Medulla oblongata (tissue), 1 donor: Measurements from ENCODE around the gene TNC.

Experiments
- DNase-seq: peaks from one replicate; pipeline ENCODE4 v3.0.0-alpha.2; 2015; ENCODE audit errors: extremely low spot score

Gene TNC

DNA sequence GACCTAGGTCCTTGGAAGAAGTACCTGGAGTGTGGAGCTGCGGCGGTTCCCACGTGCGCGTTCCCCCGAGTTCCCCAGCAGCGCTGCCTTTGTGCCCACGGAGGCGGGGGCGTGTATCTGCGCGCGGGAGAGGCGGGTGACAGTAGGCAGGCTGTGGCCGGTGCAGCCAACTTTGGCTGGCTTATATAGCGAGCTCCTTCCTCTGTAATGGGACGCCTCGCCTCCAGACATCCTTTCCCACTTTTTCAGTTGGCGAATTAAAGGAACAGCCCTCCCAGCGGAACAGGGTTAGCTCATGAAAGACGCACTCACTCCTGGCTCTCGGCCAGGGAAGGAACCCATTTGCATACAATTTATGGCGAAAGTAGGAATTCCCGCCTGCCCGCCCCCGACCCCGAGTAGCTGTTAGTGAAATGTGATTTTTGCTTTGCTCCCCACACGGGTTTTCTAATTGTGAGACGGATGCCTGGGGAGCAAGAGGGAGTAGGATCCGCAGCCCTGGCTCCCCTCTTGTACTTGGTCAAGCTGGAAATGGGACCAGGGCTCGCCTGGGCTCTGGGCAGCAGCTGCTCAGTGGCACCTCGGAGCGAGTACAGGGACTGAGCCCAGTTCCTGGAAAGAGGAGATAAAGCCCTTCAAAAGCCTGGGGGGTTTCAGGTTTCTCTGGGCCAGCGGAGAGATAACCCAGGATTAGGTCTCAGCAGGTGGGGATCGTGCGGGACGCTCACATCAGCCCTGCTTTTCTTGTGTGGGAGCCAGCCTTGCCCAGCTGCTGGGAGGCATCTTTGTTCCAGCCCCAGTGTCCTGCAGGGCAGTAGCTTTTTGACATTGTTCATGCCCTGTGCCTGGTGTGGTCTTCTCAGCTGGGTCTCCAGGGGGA lies at the start of gene TNC:
TSS of gene TNC (minus strand) at position 159 of the 880 bp plus-strand sequence. CDS start 27,139 bp downstream, outside the sequence.
- DNase-seq = peak; percentile 58

DNA sequence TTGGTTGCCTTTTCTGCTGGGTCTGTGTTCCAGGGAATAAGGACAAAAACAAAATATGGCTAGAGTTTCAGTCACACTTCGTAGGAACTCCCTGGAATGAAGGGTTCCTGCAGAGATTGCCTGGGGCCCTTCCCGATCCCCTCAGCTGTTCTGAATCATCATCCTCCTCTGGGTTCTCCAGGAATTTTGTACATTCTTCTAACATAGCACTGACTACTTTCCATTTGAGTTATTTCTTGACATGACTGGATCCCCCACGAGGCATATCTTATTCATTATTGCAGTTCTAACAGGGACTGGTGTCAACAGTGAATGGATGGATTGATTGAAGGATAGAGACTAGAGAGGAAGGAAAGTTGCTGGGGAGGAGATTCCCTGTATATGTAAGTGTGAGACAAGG lies 49.2 kb upstream of the TNC start:
- no peak for DNase-seq

DNA sequence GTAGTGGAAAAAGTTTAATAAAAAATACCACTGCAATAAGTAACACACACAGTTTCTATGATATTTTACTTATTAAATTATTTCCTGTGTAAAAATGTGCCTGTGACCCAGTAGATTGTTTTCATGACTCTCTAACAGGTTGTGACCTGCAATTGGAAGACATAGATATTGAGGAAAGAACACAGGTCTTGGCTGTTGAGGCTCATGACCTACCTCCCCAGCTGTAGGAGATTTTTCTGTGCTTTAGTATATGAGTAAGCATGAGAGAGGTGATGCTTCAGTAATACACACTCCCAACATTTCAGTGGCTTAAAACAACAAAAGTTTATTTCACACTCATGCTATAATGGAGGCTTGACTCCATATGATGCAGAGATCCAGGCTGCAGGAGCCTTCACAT lies 47.3 kb upstream of the TNC start:
- DNase-seq = no peak

DNA sequence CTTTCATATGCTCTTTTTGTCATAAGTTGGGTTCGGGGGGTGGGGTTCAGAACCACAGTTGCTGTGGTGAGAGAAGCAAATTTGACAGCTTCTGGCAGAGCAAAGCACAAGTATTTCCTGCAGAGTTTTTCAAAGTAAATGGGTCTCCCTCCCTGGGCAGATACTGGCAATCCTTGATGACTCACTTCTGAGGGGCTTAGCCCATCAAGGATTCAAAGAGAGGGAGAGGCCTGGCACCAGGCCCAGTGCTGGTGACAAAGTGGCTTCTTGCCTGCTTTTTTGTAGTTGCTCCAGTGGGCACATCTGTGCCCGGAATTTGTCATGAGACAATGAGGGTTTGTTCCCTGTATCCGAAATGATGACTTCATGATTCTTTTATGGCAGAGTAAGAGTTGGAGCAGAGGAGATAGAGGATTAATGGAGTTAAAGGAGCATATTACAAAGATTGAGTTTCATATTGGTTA lies 46.6 kb upstream of the TNC start:
- peak; percentile 77 for DNase-seq

DNA sequence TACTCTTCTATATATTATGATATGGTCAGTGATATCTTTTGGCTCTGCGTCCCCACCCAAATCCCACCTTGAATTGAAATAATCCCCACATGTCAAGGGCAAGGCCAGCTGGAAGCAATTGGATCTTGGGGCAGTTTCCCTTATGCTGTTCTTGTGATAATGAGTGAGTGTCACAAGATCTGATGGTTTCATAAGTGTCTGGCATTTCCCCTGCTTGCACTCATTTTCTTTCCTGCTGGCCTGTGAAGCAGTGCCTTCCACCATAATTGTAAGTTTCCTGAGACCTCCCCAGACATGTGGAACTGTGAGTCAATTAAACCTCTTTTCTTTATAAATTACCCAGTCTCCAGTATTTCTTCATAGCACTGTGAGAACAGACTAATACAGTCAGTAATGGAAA lies 45.0 kb upstream of the TNC start:
- DNase-seq = no peak

DNA sequence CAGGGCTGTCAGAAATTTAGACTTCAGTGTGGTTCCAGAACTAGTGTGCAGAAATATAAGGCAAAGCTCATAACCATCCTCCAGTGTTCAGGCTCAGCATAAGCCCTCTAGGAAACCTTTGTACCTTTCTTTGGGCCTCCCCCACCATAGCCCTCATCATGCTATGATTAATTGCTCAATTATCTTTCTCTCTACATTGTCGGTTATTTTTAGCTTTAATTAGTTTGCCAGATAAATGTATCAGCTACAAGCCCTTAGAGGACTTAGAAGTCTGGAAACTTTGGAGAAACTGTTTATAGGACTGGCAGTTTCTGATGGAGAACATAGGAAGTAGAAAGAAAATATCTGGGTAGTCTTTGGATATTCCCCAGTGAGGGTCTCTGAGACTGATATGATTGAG lies 43.5 kb upstream of the TNC start:
- no peak for DNase-seq

DNA sequence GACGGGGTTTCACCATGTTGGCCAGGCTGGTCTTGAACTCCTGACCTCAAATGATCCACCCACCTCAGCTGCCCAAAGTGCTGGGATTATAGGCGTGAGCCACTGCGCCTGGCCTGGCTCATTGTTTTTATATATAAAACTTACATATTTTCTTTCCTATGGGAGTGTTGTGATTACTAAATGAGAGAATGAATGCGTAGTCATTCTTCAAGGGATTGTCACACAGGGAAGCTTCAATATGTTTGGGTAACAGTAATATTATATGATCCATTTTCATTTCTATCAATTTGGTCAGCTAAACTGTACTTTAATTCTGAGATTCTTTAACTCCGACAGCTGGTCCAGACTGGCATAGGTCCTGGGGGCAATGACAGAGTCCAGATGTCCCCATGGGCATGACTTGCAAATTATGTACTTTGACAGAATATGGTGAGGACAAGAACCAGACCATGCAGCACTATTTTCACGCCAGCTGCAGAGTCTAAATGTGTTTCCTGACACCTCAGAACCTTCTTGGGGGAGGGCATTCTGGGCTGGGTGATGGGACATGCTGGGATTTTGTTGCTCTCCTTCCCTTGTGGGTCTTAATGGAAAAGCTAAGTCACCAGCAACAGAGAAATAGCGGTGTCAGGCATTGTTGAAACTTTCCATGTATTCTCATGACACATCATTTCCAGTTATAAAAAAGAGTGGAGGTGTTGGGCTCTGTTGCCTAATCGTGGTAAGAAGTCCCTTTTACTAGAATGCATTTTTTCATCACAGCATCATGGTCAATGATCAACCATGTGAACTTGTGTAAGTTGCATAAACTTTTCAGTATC lies 40.9 kb upstream of the TNC start:
- DNase-seq = no peak

DNA sequence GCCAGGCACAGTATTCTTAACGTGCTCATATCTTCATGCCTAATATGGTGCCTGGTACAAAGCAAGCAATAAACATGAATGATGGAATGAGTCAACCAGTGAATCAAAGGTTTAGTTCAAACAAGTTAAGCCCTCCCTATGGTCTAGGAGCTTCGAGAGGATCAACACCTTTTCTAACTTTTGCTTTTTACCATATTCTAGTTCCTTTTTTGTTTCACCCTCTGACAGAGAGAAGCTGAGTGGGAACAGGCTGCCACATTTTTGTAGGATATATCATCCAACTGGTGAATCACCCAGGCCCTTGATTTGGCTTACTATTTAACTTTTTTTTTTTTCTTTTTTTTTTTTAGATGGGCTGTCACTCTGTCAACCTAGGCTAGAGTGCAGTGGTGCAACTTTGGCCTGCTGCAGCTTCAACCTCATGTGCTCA lies 39.3 kb upstream of the TNC start:
- DNase-seq = no peak

DNA sequence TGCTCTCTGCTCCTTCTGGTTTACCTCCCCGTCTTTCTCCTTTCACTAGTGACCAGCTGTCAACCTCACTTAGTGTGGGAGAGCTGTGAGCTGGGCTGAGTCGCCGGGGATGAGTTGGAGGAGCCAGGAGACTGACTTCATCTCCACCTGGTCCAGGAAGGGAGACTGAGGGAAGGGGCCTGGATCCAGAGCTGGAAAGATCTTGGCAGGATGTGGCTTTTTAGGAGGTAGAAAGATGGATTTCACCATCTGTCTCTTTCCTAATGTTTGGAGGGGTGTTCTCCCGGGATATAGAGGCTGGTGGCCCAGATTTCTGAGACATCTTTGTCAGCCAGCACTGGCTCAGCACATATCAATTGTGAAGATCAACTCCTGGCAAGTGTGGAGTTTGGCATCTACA lies 37.1 kb upstream of the TNC start:
- no peak for DNase-seq

DNA sequence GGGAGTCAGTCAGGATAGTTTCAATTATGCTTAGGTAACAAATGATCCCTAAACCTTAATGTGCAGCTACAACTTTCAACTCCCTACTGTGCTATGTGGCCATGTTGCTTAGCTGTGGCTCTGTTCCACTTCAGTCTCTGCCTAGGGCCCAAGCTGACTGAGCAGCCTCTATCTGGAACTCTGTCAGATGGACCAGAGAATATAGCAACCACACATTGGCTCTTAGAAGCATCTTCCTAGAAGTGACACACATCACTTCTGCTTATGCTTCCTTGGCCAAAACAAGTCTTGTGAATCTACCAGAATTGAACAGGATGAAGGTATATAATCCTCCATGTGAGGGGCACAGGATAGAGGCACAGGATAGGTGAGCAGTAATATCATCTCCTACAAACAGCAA lies 36.7 kb upstream of the TNC start:
- no peak for DNase-seq

DNA sequence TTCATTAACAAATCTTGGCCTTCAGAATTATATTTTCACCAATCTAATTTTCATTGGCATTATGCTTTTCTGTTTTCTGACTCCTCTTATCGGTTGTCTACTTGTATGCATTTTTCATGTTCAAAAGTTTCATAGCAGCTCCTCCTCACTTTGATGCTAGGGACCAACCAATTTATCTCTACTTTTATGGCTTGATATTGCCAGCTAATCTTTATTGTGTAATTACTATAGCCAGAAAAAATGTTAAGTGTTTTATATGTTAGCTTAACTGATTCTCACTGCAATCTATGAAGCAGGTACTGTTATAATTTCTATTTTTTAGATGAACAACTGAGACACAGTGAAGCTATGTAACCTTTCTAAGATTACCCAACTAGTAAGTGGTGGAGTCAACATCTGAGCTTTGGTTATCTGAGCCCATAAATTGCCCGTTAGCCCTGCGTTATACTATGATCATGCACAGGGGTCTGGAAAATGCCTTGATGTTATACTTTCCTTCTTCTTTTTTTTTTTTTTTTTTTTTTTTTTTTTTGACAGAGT lies 34.4 kb upstream of the TNC start:
- DNase-seq = no peak

DNA sequence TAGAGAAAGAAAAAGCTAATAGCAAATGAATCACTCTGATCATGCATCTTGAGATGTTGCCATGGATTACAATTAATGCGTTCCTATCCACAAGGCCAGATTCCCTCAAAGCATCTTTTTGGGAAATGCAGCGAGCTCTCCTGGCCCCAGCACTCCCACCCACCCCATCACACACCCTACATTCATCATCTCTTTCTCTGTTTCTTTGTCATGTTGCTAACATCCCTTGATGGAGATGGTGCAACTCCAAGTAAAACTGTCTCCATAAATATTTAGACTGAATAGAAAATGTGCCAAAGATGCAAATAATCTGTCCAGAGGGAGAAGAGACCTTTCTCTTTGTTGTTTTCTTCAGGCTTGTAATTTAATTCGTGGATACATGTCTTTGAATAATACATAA lies 30.8 kb upstream of the TNC start:
- DNase-seq = no peak

DNA sequence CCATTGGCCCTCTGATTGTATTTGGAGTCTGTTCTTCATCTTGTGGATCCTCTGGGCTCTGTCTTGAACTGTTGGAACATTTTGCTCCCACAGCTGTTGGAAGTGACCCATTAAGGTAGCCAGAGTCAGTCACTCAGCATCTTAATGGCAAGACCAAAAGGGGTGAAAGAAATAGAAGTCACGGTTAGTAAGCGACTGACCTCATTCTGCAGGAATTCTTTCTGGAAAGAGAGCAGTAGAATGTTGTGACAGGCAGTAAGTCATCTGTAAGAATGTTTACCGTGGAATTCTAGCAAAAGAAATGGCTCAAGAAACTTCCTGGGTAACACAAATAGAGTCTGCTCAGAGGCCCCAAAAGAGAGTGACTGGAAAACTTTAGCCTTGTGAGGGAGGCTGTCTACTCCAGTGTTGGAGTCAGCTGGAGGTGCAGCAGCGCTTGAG lies 28.6 kb upstream of the TNC start:
- no peak for DNase-seq

DNA sequence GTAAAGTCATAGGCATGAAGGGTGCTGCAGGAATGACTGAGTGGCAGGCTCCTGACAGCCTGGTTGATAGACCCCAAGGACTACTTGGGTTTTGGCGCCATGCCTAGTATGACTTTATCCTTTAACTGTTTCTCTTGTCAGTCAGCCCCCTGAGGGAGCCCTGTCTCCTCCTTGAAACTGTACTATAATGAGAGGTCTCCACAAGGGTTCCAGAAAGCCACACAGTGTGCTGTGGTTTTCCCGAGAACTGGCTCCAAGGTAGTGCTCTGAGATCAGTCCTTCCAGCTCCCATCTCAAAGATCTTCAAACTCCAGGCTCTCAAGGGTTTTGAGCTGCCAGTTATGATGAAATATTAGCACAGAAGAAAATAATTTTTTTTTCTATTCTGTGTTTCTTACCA lies 26.7 kb upstream of the TNC start:
- no peak for DNase-seq

DNA sequence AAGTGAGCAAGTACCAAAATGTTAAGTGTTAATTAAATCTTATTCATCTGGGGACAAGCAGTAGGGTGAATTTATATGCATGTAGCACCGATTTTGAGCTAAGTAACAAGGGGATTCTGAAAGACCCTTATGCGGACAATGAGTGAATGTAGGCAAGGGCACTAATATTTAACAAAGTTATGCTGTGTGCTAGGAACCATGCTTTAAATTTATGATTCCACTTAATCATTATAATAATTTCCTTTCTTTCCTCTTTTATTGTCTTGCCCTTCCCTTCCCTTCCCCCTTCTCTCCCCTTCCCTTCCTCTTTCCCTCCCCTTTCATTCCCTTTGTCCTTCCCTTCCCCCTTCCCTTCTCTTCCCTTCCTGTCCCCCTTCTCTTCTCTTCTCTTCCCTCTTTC lies 25.7 kb upstream of the TNC start:
- DNase-seq = no peak

DNA sequence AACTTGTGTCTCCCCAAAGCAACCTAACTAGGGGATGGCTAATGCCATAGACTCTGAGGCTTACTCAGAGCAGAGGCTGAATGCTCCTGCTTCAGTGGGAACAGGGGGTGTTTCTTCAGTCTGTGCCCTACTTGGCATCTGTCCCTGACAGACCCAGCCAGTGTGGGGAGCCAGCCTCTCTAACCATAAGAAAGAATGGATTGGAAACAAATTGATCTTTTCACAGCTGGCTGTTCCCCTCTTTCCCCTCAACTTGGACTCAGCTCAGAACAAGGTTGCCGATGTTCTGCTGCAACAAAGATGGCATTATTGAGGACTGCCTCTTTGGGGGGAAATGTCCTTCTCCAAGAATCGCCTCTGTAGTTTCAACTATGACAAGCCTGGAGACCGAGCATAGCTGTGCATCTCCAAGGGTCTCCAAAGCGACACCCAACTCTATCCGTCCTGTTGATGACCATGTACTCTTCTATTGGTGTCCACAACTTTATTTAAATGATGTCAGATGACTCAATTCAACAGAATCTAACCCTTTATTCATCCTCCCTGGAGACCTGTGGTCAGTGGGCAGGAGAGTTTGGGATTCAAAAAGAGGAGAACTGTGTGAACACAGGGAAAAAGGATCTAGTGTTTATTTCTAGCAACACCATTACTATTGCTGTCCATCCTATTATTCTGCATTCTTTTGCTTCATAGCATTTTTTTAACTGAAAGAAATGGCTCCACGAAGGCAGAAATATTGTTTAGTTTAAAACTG lies 24.7 kb upstream of the TNC start:
- DNase-seq = peak; percentile 78

DNA sequence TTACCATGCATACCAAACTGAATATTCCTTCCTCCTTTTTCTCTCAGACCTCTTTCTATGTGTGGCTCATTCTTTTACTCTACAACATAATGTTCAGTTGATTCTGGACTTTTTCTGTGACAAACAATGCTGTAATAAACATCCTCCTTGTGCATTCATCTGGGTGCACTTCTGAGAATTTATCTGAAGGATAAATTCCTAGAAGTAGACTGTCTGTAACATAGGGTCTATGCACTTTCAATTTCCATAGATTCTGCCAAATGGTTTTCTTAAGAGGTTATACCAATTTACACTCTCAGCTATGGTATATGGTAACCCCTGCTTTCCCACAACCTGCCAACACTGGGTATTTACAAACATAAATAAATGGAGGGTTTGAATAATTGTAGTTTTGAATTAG lies 24.1 kb upstream of the TNC start:
- DNase-seq = no peak

DNA sequence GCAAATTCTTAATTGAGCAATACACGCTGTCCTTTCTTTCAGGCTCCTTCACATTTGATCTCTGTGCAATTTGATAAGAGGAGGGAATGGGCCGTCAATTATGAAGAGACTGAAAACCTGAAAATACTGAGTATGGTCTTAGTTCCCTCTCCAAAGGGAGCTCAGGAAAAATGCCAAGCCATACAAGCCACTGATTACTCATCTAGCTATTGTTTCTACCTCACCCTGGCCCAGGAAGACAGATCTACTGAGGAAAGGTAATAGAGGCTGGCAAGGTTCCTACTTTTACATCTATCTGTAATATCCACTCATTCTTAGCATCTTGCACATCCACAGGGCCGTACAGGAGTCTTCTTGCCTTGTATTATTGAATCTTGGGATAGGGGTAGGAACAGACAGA lies 23.7 kb upstream of the TNC start:
- no peak for DNase-seq

DNA sequence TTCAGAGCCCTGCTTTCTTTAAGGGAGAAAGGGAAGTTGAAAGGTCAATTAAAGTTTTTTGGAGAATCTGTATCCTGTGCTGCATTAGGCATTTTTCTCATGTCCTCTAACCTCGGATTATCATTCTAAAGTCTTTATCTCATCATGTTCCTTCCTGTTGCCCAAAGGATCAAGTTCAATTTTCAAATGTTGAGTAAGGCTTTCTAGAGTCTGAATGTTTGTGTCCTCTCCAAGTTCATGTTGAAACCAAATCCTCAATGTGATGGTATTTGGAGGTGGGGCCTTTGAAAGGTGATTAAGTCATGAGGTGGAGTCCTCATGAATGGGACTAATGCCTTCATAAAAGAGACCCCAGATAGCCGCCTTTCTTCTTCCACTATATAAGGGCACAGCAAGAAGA lies 20.2 kb upstream of the TNC start:
- no peak for DNase-seq

DNA sequence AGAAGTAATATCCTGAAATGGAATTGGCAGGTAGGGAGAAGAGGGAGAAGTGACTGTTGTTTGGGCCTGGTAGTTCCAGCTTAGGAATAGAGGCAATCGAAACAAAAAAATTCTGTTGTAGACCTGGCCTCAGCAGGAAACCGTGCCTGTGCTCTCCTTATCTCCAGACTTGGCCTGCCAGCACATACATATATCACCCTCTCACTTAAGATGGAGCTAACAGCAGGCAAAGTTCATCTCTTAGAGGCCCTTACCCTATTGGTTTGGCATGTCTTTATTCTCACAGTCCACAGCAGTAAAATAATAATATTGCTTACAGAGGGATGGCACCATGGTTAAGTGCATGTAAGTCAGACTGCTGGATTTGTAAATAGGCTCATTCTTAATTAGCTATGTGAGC lies 19.6 kb upstream of the TNC start:
- DNase-seq = no peak

DNA sequence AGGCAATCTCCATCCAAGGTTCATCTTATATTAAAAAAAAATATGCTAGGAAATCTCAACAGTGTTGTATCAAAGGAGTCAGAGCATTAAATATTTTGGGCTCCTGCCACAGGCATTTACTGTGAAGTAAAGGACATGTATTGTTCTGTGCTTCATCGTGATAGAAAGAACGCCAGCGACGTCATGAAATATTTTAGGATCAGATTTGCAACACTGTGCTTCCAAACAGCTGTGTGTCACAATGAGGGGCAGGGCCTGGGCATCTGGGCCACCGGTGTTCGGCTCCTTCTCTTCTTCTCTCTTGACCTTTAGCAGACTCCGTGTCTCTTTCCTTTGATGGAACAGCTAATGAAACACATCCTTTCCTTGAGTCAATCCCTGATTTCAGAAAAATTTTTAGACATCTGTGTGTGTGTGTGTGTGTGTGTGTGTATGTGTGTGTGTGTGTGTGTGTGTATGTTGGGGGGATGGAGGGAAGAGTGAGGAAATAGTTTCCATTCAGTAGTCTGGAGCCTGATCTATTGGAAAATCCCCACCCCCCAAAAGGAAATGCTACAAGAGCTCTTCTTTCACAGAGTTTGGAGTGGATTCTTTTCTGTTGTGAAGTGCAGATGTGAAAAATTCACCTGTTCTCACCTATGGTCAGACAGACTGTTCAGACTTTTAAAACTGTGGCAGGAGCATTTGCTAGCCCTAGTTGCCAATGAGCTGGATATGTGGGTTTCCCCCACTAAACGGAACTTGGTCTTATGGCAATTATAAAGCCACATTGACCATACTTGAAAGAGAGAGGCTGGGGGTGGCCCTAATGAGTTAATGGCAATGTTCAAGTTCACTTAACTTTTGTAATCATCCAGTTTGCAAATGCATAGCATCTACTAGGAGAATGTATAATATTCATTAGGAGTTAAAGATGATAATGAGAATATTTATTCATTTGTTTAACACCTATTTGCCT lies 18.1 kb upstream of the TNC start:
- no peak for DNase-seq
